ENCODE data around the gene GLT1D1.

GRCh38 chr12:128803788-128804187 lies 49.5 kb upstream of the GLT1D1 start:
- no peak for TF ChIP-seq EZH2 (IDR thresholded peaks at IDR 0.05)
- TF ChIP-seq FOXP2 (optimal IDR thresholded peaks at IDR 0.05; ENCODE audit: control extremely low read depth, extremely low read length, insufficient read depth): no peak

Measured in SK-N-MC (cell line).